ENCODE measurements around the gene AKAP13. TPM values are rescaled to one million over a fixed set of nuclear protein-coding genes. Genes with fewer than 3 reads are reported as not detected.
A peak's percentile ranks its signal among the peaks of the same experiment; 100 is the strongest.

The AKAP13 gene
- total RNA-seq, 4 donors from 2014 or later = 332 to 362 (median 351) TPM

DNA sequence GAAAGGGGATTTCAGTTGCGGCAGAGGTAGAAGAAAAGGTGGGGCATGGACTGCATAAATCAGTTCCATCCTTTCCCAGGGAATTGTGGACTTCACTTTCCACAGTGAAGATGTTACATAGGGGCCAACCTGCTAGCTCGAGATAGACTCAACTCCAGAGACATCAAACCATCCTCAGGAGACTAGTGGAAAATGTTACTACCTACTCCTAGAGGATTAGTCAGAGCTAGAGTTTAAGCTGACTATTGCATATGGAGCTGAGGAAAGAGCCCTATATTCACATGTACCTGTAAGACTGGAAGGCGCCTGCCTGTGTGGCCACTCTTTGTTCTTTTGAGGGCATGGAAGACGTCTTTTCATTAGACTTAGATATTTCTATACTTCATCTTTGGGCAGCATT, 345.2 kb downstream of the AKAP13 start:
- Histone ChIP-seq H3K9me3 (no peaks in the 10 kb centered on the region), H3K36me3 (peaks cover 0 to 79% (median 22%) of the 10 kb centered on the region in 3 donors), H3K4me3 (no peak overlapping the region), H3K27ac (peak overlapping the region; percentile 69 to 93 (median 89)), H3K4me1 (peaks cover 7 to 77% (median 31%) of the 10 kb centered on the region in 4 donors), H3K27me3 (no peaks in the 10 kb centered on the region)
- TF ChIP-seq POLR2A (IDR thresholded peaks at IDR 0.05) = no peak
- TF ChIP-seq EP300 (IDR thresholded peaks at IDR 0.05) = no peak
- TF ChIP-seq, protein P1, sequence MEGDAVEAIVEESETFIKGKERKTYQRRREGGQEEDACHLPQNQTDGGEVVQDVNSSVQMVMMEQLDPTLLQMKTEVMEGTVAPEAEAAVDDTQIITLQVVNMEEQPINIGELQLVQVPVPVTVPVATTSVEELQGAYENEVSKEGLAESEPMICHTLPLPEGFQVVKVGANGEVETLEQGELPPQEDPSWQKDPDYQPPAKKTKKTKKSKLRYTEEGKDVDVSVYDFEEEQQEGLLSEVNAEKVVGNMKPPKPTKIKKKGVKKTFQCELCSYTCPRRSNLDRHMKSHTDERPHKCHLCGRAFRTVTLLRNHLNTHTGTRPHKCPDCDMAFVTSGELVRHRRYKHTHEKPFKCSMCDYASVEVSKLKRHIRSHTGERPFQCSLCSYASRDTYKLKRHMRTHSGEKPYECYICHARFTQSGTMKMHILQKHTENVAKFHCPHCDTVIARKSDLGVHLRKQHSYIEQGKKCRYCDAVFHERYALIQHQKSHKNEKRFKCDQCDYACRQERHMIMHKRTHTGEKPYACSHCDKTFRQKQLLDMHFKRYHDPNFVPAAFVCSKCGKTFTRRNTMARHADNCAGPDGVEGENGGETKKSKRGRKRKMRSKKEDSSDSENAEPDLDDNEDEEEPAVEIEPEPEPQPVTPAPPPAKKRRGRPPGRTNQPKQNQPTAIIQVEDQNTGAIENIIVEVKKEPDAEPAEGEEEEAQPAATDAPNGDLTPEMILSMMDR (IDR thresholded peaks at IDR 0.05) = no peak
- WGBS, 2 donors = 79 to 82% methylated on average over 4 of the region's 4 CpGs
- DNase-seq (ENCODE audit: low spot score in 2 of 2) = no peak

DNA sequence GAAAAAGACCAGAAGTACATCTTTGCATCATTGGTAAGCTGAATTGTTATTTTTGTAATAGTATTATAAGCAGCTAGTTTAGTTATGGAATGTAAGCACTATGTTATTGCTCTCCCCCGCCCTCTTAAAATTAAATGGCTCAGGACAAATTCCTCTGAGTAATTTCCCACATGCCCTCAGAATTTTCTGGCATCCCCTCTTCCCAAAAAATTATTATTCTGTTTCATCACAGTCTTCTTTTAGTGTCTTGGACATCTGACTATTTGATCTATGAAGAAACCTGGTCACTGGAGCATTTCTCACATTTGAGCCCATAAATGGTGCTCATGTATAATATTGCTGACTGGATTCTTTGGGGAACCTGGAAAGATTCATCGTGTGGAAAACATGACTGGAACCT, 346.1 kb downstream of the AKAP13 start:
- Histone ChIP-seq H3K27me3 (no peaks in the 10 kb centered on the region), H3K4me1 (peaks cover 7 to 80% (median 32%) of the 10 kb centered on the region in 4 donors), H3K27ac (peak overlapping the region; percentile 69 to 93 (median 89)), H3K4me3 (no peak overlapping the region), H3K36me3 (peaks cover 4 to 78% (median 17%) of the 10 kb centered on the region in 3 donors), H3K9me3 (no peaks in the 10 kb centered on the region)
- TF ChIP-seq, protein P1 (IDR thresholded peaks at IDR 0.05) = no peak
- peak in 1 of 2 donors; percentile 23 for TF ChIP-seq EP300 (IDR thresholded peaks at IDR 0.05)
- DNase-seq (ENCODE audit: low spot score in 2 of 2) = no peak
- 57 to 64% methylated on average over 2 of the region's 2 CpGs for WGBS, 2 donors

DNA sequence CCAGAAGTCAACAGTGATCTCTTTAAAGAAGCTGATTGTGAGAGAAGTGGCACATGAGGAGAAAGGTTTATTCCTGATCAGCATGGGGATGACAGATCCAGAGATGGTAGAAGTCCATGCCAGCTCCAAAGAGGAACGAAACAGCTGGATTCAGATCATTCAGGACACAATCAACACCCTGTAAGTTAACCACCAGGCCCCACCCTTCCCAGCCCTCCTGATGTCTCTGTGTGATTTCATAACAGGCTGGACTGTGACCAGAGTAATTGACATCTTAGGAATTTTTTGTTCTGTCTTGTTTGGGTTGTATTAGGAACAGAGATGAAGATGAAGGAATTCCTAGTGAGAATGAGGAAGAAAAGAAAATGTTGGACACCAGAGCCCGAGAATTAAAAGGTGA, 346.7 kb downstream of the AKAP13 start:
- 32 to 37% methylated on average over 2 of the region's 2 CpGs for WGBS, 2 donors
- DNase-seq (ENCODE audit: low spot score in 2 of 2) = peak; percentile 56 to 89
- Histone ChIP-seq H3K4me3 (no peak overlapping the region), H3K36me3 (peaks cover 4 to 78% (median 14%) of the 10 kb centered on the region in 3 donors), H3K4me1 (peaks cover 7 to 76% (median 32%) of the 10 kb centered on the region in 4 donors), H3K9me3 (no peaks in the 10 kb centered on the region), H3K27ac (peak overlapping the region; percentile 69 to 93 (median 89)), H3K27me3 (no peaks in the 10 kb centered on the region)
- no peak for TF ChIP-seq POLR2A (IDR thresholded peaks at IDR 0.05)
- TF ChIP-seq EP300 (IDR thresholded peaks at IDR 0.05) = peak in 1 of 2 donors; percentile 52

DNA sequence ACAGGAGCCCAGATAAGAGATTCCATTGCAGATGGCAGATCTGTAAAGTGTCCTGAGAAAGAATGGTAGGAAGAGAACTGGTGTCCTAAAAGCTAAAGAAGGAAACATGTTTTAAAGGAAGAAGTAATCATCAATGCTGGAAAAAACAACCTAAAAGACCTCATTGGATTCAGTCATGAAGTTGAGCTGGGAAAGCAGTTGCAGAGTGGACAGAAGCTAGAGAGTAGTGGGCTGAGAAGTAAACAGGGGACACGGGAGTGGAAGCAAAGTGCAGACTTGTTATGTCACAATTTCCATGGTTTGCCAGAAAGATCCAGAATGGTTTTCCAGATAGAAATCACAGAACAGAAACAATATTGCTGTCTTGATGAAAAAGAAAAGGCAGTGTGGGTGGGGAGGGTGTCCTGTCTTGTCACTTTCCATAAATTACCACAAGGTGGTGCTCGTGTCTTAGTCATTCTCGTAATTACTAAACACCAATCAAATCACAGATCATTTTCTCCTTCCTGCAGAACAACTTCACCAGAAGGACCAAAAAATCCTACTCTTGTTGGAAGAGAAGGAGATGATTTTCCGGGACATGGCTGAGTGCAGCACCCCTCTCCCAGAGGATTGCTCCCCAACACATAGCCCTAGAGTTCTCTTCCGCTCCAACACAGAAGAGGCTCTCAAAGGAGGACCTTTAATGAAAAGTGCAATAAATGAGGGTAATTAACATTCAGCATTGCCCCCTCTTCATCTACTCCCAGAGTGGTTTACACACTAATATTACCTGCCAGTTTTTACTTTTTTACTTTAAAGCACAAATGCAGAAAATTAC, 349.8 kb downstream of the AKAP13 start:
- peak overlapping the region; percentile 4 to 93 (median 47) for H3K27ac ChIP-seq
- 26 to 30% methylated on average over 5 of the region's 5 CpGs for WGBS, 2 donors
- peak in 1 of 2 donors; percentile 86 for DNase-seq (ENCODE audit: low spot score in 2 of 2)
- H3K4me3 ChIP-seq = no peak overlapping the region
- peaks cover 4 to 83% (median 15%) of the 10 kb centered on the region in 3 donors for H3K36me3 ChIP-seq
- H3K9me3 ChIP-seq = peaks cover 0 to 15% (median 4%) of the 10 kb centered on the region in 4 donors
- TF ChIP-seq POLR2A (IDR thresholded peaks at IDR 0.05) (no peak), EP300 (IDR thresholded peaks at IDR 0.05) (no peak)
- TF ChIP-seq, protein P1 (IDR thresholded peaks at IDR 0.05) = peak; percentile 62 to 89 (median 69)
- peaks cover 7 to 49% (median 19%) of the 10 kb centered on the region in 4 donors for H3K4me1 ChIP-seq
- H3K27me3 ChIP-seq = no peaks in the 10 kb centered on the region

DNA sequence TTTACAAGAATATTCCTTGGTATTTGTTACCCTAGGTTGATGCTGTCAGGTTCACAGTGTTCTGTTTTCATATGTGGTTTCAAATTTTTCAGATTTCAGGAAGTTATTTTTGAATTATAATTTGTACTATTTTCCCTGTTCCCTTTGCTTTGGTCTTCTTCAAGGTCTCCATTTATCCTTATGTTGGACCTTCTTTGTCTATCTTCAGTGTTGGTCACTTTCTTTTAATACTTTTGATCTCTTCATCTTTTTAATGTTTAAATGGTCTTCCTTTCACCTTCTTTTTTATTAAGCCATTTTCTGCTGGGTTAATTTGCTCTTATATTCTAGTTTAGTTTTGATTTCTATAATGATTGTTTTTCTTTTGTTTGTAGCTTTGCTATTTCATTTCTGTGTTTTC, 353.0 kb downstream of the AKAP13 start:
- Histone ChIP-seq H3K36me3 (peaks cover 4 to 94% (median 28%) of the 10 kb centered on the region in 3 donors), H3K4me1 (peaks cover 0 to 17% (median 2%) of the 10 kb centered on the region in 4 donors), H3K27me3 (no peaks in the 10 kb centered on the region), H3K4me3 (no peak overlapping the region), H3K9me3 (peaks cover 0 to 15% (median 4%) of the 10 kb centered on the region in 4 donors), H3K27ac (no peak overlapping the region)
- TF ChIP-seq EP300 (IDR thresholded peaks at IDR 0.05) = no peak
- no peak for DNase-seq (ENCODE audit: low spot score in 2 of 2)

DNA sequence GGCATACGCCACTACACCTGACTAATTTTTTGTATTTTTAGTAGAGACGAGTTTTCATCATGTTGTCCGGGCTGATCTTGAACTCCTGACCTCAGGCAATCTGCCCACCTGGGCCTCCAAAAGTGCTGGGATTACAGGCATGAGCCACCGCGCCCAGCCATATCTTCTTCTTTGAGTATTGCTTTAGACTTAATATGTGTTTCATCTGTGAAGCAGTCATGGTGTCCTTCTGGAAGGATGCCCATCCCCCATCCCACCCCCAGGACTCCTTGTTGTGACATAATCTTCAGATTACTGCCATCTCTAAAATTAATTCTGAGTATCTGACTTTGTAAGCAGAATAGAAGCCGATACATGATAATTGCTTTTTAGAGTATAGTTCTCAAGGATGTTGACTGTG, 356.7 kb downstream of the AKAP13 start:
- peaks cover 9 to 91% (median 34%) of the 10 kb centered on the region in 3 donors for H3K36me3 ChIP-seq
- H3K9me3 ChIP-seq = peaks cover 0 to 15% (median 4%) of the 10 kb centered on the region in 4 donors
- no peaks in the 10 kb centered on the region for H3K27me3 ChIP-seq
- H3K4me3 ChIP-seq = no peak overlapping the region
- WGBS, 2 donors = 89 to 94% methylated on average over 6 of the region's 6 CpGs
- H3K27ac ChIP-seq = no peak overlapping the region
- TF ChIP-seq, protein P1 (IDR thresholded peaks at IDR 0.05) = no peak
- TF ChIP-seq EP300 (IDR thresholded peaks at IDR 0.05) (no peak), POLR2A (IDR thresholded peaks at IDR 0.05) (no peak)
- H3K4me1 ChIP-seq = peaks cover 0 to 10% (median 0%) of the 10 kb centered on the region in 4 donors
- no peak for DNase-seq (ENCODE audit: low spot score in 2 of 2)
